Measurements from ENCODE around the gene GNAQ.

DNA sequence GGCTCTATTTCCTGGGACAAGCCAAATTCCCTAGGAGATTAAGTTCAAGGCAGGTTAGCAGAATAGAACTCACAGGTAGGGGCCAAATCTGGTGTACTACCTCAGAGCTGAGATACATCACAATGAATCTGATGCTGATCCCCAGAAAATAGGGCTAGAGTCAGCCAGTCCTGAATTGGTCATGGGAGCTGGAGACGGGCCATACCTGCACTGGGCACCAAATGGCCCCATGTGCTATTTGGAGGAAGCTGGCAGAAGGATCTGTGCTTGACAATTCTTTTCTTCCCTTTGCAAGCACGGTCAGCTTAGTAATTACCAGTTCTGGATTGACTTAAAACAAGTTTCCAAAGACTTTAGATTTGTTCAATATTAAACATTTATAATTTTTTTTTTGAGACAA lies 10.4 kb upstream of the GNAQ start:
- TF ChIP-seq, protein P1, sequence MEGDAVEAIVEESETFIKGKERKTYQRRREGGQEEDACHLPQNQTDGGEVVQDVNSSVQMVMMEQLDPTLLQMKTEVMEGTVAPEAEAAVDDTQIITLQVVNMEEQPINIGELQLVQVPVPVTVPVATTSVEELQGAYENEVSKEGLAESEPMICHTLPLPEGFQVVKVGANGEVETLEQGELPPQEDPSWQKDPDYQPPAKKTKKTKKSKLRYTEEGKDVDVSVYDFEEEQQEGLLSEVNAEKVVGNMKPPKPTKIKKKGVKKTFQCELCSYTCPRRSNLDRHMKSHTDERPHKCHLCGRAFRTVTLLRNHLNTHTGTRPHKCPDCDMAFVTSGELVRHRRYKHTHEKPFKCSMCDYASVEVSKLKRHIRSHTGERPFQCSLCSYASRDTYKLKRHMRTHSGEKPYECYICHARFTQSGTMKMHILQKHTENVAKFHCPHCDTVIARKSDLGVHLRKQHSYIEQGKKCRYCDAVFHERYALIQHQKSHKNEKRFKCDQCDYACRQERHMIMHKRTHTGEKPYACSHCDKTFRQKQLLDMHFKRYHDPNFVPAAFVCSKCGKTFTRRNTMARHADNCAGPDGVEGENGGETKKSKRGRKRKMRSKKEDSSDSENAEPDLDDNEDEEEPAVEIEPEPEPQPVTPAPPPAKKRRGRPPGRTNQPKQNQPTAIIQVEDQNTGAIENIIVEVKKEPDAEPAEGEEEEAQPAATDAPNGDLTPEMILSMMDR (IDR thresholded peaks at IDR 0.05) = no peak
- no peak for TF ChIP-seq POLR2A (IDR thresholded peaks at IDR 0.05)
